Urothelium cell line (cell line): Measurements from ENCODE around the gene SH3YL1.
"Not testable (repeated sequence)": the region's sequence is repeated elsewhere in the genome, so short reads cannot be mapped to it uniquely, and the experiment has no call there.

ENCODE experiments used
- DNase-seq: peaks from one replicate; pipeline ENCODE4 v3.0.0; 2011; ENCODE audit warnings: low spot score, mixed read lengths
- FAIRE-seq: peaks from 2 replicates; lab custom pipeline; 2011; peaks lifted over from hg19 to GRCh38; lab: Jason Lieb, UNC

Gene SH3YL1

GRCh38 chr2:185221-185620 lies 78.6 kb downstream of the SH3YL1 start:
- FAIRE-seq (no peak), DNase-seq (no peak)

GRCh38 chr2:184695-185094 lies 79.1 kb downstream of the SH3YL1 start:
- no peak for DNase-seq
- no peak for FAIRE-seq

- DNase-seq (no peak), FAIRE-seq (no peak)
Observed at GRCh38 chr2:182509-183122, 81.2 kb downstream of the SH3YL1 start.

GRCh38 chr2:180311-180710 lies 83.5 kb downstream of the SH3YL1 start:
- FAIRE-seq (no peak), DNase-seq (no peak)

- DNase-seq = no peak
- no peak for FAIRE-seq
Observed at GRCh38 chr2:179886-180285, 83.9 kb downstream of the SH3YL1 start.

GRCh38 chr2:177733-178132 lies 86.1 kb downstream of the SH3YL1 start:
- no peak for FAIRE-seq
- no peak for DNase-seq

GRCh38 chr2:176917-177316 lies 86.9 kb downstream of the SH3YL1 start:
- DNase-seq (peak; percentile 10), FAIRE-seq (no peak)

GRCh38 chr2:175880-176820 lies 87.7 kb downstream of the SH3YL1 start:
- FAIRE-seq (no peak), DNase-seq (peak; percentile 20)

GRCh38 chr2:175161-175786 lies 88.6 kb downstream of the SH3YL1 start:
- DNase-seq (no peak), FAIRE-seq (no peak)

GRCh38 chr2:172120-172519 lies 91.7 kb downstream of the SH3YL1 start:
- DNase-seq, FAIRE-seq: not testable (repeated sequence)

GRCh38 chr2:169741-170140 lies 94.1 kb downstream of the SH3YL1 start:
- DNase-seq = no peak
- no peak for FAIRE-seq
